Measurements from ENCODE around the gene ELMO3.
A peak's percentile ranks its signal among the peaks of the same experiment; 100 is the strongest.

ELMO3 gene

DNA sequence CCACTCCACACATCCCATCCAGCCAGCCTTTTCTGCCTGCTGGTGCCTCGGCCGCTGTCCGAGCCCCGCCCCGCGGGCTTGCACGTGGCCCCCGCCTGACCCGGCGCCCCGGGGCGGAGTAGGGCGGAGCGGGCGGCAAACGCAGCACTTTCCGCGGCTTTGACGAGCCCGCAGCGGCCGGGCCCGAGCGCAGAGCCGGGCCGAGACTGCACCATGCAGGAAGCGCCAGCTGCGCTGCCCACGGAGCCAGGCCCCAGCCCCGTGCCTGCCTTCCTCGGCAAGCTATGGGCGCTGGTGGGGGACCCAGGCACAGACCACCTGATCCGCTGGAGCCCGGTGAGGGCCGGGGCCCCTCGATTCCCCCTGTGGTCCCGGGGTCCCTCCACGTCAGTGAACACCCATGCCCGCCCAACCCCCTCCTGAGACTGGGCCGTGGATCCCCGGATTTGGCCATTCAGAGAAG, 34.3 kb upstream of the ELMO3 start, which contains the start of gene HSF4:
HSF4 (plus strand) TSS at position 147 of the 463 bp plus-strand sequence; CDS start at position 214, 67 bp downstream.
- peak in 1 of 2 donors; percentile 54 for DNase-seq

DNA sequence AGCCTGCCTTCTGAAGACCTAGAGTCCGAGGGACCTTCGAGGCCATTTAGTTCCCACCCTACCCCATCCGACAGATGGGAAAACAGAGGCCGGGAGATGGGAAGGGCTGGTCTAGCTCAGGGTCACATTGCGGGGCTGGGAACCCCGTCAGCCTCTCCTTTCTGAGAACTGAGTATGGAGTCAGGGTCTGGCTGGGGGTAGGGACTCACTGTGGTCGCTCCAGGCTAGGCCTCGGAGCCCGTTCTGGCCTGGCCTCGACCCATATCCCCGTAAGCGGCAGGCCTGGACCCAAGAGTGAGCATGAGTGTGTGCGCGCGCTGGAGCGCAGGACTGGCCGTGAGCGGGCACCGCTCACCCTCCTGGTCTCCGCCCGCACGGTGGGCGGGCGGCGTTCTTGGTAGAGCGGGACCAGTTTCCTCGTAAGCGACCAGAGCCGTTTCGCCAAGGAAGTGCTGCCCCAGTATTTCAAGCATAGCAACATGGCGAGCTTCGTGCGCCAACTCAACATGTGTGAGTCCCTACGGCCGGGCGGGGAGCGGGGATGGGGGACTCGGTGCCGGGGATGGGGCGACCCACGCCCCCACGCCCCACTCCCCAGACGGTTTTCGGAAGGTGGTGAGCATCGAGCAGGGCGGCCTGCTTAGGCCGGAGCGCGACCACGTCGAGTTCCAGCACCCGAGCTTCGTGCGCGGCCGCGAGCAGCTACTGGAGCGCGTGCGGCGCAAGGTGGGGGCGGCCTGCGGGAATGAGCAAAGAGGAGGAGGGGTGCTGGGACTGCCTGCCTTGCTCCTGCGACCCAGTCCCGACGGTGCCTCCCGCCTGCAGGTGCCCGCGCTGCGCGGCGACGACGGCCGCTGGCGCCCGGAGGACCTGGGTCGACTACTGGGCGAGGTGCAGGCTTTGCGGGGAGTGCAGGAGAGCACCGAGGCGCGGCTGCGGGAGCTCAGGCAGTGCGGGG, 33.5 kb upstream of the ELMO3 start:
- no peak for DNase-seq

DNA sequence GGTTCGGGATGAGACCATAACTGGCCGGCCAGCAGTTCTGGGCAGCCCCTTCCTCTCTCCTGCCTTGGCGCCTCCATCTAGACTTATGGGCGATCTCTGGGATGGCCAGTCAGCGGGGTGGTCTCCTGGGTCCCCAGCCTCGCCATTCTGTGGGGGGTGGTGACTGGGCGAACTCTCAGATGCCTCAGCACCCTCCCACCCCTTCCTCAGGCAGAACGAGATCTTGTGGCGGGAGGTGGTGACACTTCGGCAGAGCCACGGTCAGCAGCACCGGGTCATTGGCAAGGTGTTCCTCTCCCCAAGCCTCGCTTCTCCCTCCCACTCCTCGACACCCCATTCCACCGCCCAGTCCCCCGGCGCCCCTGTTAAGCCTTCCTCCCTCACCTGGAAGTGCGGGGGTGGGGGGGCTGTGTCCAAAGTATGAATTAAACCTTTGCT, 32.8 kb upstream of the ELMO3 start:
- DNase-seq = no peak

DNA sequence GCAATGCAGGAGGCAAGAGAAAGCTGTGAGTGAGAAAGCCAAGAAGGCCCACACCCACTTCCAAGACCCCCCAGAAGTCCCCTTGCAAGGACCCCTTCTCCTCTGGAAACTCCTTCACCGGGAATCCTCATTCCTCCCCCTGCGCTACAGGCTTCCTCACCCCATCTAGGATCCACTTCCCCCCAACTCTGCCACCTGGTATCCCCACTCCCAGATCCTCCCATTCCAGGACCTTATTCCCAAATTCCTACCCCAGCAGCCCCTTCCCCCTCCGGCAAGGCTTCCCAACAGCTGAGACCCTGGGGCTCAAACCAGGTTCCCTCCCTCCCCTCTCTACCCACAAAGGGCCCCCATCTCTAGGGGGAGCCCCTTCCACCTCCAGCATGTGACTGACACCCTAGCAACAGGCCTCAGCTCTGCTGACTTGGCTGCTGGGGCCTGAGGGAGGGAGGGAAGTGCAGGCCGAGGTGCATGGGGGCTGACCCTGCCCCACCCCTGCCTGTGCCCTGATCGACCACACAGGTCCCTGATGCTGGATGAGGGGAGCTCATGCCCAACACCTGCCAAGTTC, 32.2 kb upstream of the ELMO3 start:
- no peak for DNase-seq

DNA sequence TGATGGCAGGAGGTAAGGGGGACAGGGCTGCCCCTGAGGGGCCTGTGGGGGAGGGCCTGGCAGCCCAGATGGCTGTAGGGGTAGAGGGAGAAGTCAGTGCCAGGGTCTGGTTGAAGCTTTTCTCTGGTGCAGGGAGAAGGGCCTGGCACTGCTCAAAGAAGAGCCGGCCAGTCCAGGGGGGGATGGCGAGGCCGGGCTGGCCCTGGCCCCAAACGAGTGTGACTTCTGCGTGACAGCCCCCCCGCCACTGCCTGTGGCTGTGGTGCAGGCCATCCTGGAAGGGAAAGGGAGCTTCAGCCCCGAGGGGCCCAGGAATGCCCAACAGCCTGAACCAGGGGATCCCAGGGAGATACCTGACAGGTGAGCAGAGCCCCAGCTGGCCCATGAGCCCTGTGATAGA, 31.3 kb upstream of the ELMO3 start:
- DNase-seq = no peak

DNA sequence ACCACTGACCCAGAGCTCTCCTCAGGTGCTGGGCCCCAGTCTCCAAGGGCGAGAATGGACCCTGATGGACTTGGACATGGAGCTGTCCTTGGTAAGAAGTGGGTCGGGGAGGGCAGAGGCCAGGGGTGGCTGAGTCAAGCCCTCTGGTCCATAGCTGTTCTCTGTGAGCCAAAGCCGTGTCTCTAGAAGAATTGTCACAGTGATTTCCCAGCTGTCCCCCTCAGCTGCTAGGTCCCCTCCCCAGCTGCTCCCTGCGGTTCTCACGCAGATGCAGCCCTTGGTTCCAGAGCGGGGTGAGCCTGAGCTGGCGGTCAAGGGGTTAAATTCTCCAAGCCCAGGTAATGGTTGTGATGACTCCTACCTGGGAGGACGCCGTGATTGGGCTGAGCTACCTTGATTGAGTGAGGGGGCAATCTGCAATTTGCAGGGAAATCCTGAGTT, 29.9 kb upstream of the ELMO3 start:
- DNase-seq = no peak

DNA sequence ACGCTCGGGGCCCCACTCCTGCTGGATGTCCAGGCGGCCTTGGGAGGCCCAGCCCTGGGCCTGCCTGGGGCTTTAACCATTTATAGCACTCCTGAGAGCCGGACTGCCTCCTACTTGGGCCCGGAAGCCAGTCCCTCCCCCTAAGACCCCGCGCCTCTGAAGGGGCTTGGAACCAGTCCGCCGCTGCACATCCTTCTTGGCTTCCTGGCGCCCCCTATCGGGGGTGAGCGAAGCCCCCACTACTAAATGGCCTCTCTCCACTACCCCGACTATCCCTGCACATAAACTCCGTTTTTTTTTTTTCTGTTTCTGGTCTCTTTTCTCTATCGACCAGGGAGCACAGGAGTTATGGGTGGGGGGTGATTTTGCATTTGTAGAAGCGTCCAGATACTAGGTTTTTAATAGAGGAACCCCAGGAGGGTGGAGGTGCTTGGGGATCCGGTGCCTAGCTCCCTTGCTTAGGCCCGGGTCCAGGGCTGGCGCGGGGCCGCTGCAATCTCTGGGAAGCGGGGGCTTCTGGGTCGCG, 29.2 kb upstream of the ELMO3 start:
- no peak for DNase-seq

DNA sequence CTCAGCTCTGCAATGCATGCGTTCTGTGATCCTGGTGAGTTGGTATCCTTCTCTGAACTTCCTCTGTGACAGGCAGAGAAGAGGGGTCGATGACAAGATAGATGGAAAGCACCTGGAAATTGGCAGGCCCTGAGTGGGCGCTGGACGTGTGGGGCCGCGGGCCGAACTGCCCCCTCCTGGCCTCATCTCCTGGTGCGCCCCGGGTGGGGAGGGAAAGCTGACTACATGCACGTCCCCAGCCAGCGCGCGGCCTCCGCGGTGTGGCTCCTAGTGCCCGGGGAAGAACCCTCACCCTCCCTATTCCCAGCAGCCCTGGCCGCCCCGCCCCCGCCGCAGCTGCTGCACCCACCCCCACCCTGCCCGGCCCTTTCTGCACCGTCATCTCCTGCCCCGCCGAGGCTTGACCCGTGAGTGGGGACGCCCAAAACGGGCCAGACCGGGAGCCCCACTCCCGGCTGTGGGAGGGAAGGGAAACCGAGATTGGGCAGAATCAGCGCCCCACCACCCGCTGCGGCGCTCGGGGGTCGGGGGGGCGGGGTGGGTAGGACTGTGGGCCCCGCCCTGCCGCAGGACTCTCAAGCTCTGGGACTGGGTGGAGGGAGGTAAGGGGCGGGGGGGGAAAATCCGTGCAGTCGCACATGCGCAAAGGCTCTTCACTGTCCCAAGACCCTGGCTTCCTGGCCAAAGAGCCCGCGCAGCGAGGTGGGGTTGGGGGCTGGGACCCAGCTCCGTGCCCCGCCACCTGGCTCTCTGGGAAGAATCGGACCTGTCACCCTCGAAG, 28.6 kb upstream of the ELMO3 start, which contains the start of gene NOL3:
NOL3 (plus strand) TSS at position 371 of the 781 bp plus-strand sequence.
- peak; percentile 63 to 91 for DNase-seq

DNA sequence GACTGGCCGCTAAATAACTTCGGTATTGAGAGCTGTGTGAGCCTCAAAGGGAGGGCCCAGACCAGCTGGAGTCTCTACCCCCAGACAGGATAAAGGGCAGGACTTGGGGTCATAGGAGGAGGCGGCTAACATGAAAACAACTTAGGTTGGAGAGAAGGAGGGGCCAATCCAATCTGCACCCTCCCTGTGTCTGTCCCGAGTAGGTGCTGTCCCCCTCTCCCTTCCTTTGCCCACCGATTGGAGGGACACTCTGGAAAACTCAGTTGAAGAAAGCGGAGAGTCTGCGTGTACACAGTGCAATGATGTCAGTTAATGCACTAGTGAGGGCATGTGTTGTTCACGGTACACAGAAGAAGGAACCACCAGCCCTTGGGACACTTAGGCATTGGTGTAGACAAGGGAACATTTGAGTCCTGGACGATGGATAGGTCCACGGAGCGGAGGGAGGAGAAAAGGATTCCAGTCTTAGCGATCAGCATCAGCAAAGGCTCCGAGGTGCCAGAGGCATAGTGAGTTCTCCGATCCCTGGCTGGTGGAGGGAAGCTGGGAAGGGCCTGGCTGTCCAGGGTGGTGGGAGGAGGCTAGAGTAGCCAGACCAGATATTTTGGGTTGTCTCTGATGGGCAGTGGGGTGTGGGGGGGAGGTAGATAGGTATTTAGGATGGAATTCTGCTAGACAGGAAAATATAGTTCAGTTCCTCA, 27.8 kb upstream of the ELMO3 start:
- no peak for DNase-seq

DNA sequence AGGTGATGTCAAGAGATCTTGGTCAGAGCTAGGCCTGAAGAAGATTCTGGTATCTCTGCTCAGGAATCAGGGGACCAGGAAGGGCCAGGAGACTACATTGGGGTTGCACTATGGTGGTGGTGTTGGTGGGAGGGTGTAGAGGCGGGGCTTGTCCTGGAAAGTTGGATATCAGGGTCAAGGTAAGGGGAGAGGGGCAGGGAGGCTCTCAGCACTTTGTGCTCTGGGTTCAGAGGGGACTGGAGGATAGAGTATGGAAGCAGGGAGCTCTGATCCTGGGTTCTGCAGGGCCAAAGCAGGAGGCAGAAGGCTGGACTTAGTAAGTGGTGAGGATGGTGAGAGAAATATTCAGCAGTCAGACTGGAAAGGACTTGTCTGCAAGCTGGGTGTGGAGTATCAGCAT, 25.6 kb upstream of the ELMO3 start:
- DNase-seq = no peak

DNA sequence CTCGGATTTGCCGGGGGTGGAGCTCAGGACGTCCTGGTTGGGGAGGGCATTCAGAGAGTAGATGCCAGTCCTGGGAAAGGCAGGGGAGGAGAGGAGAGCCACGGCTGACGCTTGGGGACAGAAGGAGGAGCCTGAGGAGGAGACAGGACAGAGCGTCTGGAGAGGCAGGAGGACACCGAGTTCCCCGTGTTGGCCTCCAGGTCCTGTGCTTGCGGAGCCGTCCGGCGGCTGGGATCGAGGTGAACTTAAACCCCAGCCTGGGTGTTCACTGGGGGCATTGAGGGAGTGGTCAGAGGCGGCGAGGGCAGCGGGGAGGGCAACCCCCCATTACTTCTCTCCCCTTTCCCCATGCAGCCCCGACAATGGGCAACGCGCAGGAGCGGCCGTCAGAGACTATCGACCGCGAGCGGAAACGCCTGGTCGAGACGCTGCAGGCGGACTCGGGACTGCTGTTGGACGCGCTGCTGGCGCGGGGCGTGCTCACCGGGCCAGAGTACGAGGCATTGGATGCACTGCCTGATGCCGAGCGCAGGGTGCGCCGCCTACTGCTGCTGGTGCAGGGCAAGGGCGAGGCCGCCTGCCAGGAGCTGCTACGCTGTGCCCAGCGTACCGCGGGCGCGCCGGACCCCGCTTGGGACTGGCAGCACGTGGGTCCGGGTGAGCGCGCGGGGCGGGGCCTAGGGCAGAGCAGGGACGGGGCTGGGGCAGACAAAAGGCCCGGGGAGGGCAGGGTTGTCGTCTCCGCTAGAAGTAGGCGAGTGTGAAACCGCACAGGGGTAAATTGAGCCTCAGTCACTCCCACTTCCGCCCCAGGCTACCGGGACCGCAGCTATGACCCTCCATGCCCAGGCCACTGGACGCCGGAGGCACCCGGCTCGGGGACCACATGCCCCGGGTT, 24.9 kb upstream of the ELMO3 start:
- DNase-seq = peak in 1 of 2 donors; percentile 49

DNA sequence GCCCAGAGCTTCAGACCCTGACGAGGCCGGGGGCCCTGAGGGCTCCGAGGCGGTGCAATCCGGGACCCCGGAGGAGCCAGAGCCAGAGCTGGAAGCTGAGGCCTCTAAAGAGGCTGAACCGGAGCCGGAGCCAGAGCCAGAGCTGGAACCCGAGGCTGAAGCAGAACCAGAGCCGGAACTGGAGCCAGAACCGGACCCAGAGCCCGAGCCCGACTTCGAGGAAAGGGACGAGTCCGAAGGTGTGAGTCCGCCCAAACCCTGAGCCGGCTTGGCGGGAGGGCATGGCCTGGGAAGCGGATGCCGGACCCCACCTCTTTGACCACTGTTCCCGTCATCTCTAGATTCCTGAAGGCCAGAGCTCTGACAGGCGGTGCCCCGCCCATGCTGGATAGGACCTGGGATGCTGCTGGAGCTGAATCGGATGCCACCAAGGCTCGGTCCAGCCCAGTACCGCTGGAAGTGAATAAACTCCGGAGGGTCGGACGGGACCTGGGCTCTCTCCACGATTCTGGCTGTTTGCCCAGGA, 24.2 kb upstream of the ELMO3 start:
- DNase-seq = no peak

DNA sequence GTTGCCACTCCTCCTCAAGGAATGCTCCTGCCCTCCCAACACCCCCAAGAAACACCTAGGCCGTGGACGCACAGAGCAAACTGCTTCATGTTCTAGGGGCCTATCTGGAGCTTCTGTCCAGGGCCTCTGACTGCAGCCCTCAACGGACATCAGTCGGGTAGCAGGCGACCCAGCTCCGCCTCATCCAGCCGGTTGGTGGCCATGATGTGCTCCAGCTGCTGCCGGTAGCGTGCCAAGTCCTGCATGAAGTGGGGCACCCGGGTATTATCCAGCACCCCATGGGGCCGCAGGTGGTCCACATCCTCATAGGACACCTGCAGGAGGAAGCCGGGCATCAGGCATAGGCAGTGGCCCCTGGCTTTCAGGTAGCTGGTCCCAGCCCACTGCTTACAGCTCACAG, 22.3 kb upstream of the ELMO3 start:
- no peak for DNase-seq

DNA sequence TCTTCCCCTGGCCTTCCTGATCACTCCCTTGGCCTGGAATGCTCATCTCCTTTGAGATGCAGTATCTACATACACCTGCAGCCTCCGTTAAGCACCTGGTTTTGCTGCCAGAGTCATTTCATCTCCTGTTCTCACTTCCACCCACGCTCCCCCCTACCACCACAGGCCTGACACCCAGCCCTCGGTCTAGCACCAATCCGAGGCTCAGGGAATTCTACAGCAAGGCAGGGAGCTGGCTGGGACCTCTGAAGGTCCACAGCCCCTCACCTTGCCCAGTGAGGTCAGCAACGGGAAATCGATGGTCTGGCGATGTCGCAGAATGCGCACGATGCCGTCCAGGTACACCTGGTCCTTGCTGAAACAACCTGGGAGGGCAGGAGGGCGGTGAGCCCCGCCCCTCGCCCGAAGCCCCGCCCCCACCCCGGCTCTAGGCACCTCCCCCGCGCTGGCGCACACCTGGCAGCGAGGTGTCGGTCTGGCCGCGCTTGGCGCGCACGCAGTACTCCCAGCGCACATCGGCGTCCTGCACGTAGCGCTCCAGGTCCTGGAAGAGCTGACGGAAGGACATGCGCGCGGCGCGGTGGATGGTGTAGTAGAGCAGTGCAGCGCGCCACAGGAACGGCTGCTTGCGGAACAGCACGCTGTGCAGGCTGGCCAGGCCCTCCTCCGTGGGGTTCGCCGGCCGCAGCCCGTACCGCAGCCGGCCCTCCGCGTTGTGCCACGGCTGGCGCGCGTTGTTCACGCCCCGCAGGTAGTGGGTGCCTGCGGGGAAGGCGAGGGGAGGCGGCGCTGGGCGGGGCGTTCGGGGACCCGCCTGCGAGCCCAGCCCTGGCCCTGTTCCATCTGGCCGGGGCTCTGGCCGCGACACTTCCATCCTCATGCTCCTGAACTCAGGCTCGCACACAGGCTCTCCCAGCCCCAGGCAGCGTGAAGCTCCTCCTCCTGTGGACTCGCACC, 20.9 kb upstream of the ELMO3 start:
- DNase-seq = peak in 1 of 2 donors; percentile 31

DNA sequence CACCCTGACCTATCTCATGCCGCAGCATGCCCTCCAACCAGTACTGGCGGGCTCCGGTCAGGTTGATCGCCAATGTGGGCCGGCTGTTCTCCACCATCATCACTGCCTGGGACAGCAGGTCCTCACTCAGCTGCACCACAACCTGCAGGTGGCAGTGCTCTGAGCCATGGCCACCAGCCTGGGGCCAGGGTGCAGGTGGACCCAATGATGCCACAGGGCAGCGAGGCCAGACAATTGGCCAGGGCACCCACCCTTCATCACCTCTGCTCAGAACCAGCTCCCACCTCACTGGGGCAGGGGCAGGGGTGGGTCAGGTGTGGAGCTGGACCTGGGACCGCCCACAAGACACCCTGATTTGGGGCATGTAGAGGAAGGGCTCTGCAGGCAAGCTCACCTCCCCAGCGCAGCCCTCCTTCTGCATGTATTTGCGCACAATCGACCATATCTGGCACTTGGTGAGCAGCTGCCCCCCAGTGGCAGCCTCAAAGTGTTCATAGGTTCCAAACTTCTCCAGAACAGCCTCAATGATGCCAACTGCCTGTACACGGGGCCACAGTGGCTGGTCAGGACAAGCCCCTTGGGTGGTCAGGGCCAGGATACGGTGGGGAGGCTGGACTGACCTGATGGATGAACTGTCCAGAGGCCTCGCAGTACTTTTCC, 19.4 kb upstream of the ELMO3 start:
- DNase-seq = no peak

DNA sequence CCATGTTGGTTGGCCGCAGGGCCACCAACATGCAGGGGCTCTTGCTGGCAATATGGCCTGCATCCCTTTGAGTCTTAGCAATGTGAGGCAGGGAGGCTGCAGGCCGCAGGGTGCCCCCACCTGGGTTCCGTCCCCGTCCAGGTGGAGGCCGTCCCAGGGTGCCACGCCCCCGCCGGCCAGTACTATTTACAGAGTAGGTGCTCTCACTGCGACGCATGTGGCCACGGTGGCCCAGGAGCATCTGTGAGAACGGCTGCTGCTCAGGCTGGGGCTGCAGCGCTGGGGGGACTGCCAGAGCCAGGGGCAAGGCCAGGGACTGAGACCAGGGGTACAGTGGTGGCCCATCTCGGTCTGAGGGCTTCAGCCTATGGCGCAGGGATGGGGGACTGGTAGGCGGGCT, 18.8 kb upstream of the ELMO3 start:
- DNase-seq = no peak

DNA sequence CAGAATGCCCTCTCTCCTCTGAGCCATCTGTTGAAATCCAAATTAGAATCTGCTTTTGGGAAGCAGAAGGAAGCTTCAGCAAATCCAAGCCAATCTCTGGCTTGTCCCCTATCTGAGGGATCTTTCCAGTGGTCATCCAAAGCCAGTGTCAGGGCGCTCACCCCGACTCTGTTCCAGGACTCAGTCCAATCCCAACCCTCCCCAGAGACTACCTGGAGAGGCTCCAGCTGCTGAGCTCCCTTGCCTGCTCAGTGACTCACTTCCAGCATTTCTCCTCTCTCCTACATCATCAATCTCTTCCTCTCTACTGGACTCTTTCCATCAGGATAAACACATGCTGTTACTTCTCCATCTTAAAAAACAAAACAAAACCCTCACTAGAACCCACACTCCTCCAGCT, 17.6 kb upstream of the ELMO3 start:
- peak in 1 of 2 donors; percentile 24 for DNase-seq

DNA sequence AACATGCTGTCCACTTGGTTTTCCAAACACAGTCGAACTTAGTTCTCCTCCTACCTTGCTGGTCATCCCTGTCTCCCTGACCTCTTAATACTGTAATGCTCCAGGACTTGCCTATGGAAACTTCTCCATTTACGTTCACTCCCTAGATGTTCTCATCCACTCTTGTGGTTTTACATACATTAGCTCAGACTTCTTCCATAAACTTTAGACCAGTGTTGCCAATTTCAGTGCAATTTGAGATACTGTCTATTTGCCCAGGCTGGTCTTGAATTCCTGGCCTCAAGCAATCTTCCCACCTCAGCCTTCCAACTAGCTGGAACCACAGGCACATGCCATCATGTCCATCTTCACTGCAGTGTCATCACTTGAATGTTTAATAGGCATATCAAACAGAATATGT, 16.6 kb upstream of the ELMO3 start:
- DNase-seq = no peak

DNA sequence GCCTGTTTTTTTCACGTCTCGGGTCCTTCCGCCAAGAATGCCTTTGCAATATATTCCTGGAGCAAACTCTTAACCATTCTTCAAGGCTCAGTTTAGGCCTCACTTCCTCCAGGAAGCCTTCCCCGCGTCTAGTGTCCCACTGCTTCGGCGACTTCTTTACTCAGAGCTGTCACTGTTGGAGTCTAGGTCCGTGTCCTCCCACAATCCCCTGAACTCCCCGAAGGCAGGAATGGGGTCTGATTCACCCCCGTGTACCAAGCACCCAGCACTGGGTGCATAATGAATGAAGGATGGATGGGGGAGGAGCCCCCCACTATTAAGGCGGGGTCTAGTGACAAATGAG, 15.7 kb upstream of the ELMO3 start:
- no peak for DNase-seq
